ENCODE results near the gene SH3GL2.

The SH3GL2 gene

DNA sequence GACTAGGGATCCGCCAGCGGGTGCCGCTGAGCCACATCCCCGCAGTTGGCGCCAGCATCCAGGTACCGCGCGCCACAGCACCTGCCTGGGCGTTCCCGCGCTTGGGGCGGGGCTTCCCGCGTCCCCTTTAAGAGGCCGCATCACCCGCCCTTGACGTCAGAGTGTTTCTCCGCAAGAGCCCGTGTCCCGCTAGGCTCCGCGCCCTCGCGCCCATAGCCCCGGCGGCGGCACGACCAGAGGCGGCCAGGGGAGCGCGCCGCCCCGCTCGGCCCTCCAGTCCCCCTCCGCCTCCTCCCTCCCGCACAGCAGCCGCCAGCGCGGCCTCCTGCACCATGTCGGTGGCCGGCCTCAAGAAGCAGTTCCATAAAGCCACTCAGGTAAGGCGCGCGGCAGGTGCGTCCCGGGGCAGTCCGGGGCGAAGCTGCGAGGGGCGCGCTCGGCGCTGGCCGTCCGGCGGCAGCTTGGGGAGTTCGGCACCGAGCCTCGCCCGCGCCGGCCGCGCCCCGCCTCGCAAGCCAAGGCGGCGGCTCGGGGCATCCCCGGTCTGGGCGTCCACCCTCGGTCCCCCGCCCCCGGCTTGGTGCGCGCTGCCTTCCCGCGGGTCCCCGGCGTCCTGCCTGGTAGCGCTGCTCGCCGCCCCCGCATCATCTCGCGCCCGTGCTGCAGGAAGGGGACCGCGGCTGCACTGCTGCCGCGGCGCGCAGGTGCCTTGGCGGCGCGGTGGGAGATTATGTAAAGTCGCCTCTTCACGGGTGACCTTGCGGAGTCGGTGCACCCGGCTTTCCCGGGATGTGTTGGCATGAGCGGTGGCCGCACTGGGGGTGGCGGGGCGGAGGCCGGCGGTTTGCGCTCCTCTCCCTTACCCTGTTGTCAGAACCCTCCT lies at the start of gene SH3GL2:
Gene SH3GL2 (plus strand): TSS at position 156 of the 883 bp plus-strand sequence.
- DNase-seq: peak; percentile 87

DNA sequence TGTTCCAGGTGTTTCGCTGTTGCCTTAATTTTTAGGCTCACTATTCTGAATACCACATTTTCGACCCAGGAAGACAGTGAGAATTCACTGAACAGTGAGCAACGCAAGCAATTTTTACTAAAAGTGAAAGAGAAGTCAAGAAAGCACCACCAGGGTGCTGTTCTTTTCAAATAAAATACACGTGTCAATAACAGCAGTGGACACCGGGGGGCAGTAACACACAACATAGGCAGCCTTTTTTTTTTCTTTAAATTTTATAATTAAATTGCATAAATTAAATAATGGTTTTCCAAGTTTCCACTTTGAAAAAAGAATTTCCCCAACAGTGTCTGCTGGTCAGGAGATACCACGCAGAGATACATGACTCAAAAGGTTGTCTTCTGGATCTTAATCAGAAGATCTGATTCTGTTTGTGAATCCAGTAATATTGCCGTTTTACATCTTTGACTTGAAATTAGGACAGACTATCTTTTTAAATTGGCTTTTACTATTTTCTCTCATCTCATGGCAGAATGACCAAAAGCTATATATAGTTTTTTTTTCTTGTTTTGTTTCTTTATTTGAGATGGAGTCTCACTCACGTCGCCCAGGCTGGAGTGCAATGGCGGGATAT lies 47.1 kb upstream of the SH3GL2 start:
- no peak for DNase-seq

DNA sequence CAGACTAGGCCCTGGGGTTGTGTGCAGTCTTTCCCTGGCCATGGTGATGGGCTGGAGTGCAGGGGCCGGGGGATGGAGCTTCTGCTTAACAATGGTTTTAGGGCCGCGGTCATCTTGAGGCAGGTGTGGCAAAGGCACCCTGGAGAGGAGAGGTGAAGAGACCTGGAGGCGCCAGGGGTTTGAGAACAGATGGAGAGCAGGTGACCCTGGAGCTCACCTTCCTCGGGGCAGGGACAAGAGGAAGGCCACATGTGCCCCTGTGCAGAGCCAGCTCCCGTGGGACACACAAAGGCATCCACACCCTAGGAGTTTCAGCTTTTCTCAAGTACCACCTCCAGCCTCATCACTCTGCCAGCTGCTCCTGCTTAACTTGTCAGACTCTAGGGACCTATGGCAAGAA lies 46.4 kb upstream of the SH3GL2 start:
- DNase-seq: no peak

DNA sequence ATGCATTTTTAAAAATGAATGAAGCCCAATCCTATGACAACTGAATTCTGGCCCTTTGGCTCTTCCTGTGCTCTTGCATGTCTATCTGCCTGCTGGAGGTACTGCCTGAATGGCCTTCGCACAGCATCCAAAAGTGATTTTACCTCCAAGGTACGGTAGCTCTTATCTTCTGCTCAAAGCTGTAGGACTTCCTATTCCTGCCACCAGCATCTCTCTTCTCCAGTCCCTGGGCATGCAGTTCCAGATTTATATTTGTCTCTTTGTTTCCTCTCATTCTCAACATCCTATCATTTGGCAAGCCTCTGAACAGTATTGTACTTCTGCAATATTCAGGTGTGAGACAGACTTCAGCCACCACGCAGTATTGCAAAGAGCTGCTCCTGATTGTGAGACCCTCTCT lies 43.7 kb upstream of the SH3GL2 start:
- DNase-seq: no peak

DNA sequence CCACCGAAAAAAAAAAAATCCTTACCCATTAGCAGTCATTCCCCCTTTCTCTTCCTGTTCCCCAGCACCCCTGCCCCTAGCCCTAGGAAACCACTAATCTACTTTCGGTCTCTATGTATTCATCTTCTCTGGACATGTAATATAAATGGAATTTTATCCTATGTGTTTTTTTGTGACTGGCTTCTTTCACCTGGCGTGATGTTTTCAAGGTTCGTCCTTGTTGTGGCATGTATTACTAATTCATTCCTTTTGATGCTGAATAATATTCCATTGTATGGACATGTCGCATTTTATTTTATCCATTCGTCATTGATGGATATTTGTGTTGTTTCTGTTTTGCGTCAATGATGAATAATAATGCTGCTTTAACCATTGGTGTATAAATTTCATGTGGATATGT lies 42.8 kb upstream of the SH3GL2 start:
- no peak for DNase-seq

DNA sequence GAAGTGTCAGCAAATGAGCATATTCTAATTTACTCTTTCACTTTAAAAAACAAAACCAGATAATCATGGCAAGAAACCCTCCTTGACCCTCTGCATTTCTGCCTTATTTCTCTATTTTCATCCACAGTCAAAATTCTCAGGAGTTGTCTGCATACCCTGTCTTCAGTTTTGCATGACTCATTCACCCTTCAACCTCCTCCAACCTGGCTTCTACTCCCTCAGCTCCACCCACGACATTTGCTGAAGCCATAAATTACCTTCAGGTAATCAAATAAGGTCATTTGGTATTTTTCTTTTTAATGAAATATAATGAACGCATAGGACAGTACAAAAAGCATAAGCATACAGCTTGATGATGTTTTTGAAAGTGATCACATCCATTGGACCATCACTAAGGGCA lies 27.8 kb upstream of the SH3GL2 start:
- DNase-seq: no peak

DNA sequence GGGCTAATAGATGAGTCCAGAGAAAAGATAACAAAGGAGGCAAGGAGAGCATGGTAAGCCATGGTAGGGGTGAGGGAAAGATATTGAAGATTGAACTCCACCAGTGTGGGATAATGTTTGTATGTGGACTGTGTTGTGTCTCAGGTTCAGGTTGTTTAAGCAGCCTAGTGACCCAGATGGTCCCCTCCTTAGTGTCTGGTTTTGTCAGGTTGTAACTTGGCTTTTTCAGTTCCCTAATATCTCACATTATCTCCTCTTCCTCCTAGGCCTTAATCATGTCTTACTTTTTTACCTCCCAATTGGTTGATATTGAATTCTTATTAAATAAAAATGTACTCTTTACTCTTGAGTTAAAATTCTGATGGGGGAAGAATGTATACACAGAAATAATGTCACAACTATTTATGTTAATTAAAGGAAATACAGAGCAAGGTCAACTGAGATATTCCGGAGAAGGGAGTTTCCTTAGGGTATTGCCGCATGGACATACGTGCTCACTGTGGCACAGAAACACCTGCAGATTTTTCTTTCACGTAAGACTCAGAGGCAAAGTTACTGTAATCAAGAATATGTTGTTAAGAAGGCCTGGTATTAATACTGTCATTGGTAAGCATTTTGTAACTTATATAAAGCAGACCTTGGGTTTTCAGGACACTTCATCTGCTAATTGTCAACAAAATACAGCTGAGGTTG lies 23.4 kb upstream of the SH3GL2 start:
- DNase-seq: no peak

DNA sequence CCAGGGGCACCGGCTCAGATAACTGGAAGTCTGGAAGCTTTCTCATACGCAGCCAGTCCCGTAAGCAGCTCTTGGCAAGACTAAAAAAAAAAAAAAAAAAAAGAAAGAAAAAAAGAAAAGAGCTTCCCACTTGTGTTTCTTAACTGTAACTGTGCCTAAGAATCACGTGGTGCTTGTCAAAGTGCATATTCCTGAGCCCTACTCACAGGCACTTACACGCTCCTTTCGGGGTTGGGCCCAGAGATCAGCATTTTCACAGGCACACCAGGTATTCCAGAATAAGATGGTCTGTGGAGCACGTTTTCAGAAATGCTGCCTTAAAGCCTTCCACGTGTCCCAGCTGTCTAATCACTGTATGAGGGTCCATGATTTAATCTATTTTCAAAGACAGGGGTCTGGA lies 22.6 kb upstream of the SH3GL2 start:
- no peak for DNase-seq

DNA sequence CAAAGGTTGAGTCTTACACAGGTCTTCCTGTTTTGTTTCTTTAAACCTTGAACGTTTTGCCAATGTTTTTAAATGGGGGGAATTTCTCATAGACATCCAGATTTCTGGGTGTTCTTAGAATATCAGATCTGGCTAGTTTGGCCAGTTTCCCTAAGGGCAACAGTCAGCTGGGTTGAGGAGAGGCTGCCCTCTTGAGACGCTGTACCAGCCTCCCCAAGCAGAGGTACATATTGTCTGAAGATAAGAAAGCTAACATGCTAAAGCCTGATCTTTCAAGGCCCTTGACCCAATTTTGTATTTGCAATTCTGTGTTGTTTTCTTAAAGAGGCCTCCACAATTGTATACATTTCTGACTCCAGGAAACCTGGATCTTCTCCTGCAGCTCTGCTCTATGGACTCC lies 21.9 kb upstream of the SH3GL2 start:
- DNase-seq: no peak

DNA sequence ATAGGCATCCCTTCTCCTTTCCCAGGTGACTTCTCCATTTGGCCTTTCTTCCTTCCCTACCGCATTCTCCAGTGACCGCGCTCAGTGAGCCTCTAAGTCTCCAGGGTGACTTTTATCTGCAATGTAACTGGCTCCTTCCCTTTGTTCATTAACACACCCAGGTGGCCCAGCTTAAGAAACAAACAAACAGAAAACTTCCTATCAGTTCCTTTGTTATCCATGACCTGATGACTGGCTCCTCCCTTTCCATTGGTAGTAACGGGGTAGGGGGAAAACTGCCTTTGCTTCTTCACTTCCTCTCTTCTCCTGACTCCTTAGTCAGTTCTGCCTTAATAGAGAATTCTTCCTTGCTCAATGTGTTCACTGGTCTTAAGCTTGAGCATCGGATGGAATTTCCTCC lies 7.0 kb upstream of the SH3GL2 start:
- no peak for DNase-seq

DNA sequence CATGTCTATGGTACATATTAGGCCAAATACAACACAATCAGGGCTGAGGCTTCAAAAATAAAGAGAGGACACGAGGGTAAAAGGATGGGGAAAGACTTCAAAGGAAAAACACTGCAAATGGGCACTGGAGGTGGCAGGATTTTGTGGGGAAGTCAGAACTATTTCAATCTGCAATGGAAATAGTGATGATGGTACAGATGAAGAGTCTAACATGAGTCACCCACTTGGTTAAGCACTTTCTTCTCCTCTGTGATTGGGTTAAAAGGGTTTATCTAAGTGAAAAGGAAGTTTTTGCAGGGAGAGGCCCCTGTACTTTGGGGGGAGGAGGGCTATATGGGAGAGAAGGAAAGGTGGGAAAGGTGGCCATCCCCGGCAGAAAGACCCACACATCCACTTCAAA lies 4.5 kb upstream of the SH3GL2 start:
- no peak for DNase-seq

DNA sequence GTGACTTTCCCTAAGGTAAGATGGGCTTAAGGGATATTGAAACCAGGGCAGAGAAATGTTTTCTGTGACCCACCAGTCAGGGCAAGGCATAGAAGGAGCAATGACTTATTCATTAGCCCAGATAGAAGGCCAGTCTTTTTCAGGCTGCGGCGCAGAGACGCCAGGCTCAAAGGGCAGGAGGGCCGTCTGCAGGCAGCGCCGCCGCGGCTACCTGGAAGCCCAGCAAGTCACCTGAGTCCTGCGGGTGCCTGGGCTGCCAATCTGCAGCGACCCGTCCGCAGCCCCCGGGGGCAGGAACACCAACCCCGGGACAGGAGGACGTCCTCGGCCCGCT lies 322 bp upstream of the SH3GL2 start:
- no peak for DNase-seq

DNA sequence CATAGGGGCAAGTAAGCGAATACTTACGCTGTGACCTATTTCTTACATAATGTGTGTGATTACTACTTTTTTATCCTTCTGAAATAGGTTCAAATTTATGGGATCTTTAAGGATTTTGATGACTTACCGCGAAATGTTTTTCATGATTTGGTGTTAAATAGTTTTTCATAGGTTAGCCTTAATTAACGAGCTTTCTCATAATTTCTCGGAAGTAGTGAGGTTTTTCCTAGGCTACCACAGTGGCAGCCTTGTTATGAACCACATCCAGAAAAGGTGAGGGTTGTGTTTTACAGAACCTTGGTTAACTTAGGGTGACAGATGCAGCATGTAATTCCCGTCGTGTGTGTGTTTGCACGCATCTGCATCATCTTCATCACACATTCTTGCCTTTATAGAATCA lies 1.3 kb downstream of the SH3GL2 start:
- no peak for DNase-seq

DNA sequence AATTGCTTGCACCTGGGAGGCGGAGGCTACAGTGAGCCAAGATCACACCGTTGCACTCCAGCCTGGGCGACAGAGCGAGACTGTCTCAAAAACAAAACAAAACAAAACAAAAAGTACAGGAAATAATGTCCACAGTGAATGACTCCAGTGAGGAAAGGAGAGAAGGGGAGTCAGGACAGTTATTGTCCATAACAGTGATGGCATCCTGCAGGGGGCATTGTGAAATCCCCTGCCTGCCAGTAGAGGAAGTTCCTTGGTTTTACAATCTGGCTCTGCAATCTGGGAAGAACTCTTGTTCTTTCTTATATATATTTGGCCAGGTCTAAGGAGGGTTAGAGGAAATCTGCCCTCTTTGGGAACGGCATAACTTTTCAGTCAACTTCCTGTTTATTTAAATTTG lies 8.2 kb downstream of the SH3GL2 start:
- no peak for DNase-seq

DNA sequence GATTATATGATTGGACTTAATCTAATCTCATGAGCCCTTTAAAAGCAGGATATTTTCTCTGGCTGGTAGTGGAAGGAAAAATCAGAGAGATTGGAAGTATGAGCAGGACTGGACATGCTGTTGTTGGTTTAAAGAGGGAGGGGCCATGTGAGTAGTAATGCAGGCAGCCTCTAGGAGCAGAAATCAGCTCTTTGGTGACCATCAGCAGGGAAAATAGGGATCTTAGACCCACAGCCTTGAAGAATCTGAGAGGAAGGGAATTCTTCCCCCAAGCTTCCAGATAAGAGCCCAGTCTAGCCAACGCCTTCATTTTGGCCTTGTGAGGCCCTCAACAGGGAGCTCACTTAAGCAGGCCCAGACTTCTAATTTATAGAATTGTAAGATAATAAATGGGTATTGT lies 9.5 kb downstream of the SH3GL2 start:
- DNase-seq: no peak

DNA sequence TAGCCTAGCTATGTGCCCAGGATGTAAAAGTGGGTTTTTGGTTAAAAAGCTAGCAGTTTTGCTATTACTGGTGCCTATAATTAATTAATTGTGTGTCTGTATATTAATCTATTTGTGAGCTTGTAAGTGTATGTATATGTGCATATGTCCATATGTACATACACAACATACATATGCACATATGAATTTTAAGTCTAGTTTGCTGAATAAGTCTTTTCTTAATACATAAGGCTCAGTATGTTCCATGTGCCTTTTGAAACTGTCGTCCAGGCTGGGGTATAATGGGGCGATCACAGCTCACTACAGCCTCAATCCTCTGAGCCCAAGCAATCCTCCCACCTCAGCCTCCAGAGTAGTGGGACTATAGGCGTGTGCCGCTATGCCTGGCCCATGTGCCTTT lies 10.1 kb downstream of the SH3GL2 start:
- no peak for DNase-seq

DNA sequence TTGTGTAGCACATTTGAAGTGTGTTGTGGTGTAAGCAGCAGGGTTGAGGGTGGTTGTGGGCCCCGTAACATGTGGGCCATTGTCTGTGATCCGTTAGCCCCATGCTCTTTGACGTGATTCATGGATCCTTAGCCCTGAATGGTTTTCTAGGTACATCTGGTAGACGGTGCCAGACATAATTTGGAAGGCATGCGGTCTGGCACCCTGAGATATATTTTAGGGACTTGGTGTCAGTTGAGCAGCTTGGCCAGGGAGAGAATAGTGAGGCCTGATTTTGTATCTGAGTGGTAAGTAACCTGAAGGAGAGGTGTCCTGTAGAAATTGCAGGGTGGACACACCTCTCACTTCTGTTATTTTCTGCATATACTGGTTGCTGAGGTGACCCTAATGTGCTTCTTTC lies 10.9 kb downstream of the SH3GL2 start:
- DNase-seq: no peak

DNA sequence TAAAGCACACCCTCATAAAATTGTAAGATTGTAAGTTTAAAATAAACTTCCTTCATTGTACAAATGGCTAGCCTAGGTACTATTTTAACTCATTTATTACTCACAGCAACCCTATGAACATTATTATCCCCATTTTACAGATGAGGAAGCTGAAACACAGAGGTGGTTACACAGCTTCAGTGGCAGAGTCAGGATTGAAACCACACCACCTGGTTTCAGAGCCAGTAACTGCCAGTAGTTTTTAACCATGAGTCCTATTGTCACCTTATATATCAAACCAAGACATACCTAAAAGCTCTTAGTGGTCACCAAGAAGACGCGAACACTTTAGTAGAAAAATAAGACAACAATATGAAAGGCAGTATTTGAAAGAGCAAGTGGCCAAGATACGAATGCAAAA lies 16.1 kb downstream of the SH3GL2 start:
- no peak for DNase-seq

DNA sequence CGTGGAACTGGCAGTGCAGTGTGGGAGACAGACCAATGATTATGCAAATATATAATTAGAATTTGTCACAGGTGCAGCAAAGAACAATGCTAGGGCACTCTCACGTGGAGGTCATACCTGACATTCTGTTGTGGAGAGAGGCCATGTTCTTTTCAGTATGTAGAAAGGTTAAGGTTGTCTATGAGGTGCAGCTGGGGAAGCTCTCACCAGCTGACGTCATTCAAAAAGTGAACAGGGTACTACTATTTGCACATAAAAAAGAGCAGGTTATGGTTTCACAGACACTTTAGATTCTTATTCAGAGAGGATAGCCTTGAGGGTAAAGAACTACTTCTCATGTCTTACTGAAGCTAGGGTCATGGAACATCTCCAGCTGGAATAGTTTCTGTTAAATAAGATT lies 19.1 kb downstream of the SH3GL2 start:
- DNase-seq: no peak

DNA sequence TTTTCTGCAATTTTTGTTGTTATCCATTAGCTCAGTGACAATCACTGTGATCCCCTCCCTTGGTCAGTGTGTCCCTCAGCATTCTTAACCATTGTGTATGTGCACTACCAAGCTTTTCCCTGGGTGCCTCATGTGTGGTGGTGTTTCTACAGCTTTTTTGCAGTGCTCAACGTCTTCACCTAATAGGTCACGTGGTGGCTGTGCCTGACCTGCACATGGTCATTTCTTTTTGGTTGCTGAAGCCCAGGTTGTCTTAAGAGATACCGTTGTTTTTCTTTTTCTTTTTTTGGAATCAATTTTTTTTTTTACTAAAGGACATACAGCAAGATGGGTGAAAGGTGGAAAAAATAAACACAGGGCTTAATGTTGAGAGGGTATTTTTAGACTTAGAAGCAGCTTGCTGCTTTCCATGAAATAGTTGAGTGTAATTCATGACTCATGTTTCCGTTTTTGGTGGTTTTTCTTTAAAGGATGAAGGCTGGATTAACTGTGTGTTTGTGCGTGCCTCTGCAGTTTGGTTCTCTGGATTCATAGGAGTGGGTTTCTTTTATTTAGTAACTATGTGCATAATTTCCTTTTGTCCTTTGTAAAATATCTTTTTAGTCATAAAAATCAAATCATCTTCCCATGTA lies 22.2 kb downstream of the SH3GL2 start:
- no peak for DNase-seq

DNA sequence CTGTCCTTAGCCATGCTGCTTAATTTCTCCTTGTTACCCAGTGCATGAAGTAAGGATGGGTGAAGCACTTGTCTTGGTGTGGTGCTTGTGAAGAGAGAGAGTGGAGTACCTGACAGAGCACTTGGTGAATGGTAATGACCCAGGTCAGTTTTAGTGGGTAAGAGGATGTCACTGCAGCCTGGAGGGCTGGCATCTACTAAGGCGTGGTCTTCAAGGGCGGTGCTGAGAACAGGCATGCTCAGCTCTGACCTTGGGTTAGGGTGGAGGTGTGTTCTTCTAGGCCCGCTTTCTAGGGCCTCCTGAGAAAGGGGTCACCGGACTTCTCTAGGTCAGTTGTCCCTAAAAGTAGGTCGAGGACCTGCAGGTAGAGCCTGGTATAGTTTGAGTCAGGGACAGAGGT lies 25.7 kb downstream of the SH3GL2 start:
- DNase-seq: no peak

DNA sequence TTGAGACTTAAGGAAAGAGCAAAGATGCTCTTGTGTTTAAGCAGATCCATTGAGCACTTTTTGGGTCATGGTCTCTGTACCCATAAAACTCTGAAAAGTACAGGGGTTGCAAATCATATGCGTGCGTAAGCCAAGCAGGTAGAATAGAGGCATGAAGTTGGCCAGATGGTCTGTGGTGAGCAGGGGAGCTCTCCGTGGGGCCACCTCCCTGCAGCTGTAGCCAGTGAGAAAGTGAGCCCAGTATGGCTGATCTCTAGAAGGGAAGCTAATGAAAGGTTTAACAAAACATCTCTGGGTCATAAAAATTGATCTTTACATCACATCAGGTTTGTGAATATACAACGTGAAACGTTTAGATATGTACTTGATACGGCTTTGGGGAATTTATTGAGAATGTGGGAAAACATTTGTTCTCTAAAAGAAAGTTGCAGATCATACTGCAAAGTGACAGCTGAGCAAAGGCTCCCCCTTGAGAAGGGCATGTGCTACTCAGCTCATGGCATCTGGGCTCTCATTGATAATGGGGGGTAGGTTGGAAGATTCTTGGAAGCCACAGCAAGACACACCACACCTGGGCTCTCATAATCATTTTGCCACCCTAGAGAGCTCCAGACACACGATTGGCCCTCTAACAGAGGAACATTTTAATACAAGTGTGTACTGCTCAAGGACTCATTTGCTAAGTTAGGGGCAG lies 30.6 kb downstream of the SH3GL2 start:
- DNase-seq: no peak

DNA sequence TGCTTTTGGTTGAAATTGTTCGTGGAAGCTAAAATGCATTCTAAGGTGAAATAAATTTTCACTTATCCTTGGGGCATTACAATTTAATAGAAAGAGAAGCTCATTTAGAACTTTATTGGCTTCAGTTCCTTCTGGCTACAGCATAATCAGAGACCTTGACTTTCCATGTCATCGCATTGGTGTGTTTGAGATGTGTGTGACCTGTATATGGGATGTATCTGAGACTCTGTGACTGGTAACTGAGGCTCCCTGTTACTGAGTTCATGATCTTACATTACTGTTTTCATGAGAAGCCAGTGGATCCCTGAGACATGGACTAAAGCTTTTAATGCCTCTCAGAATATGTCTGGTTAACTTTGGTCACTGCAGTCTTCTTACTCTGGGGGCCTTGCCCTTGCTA lies 32.5 kb downstream of the SH3GL2 start:
- no peak for DNase-seq
